ENCODE results near the gene TSHZ1. TPM values are rescaled to one million over a fixed set of nuclear protein-coding genes. Genes with fewer than 3 reads are reported as not detected.
A peak's percentile ranks its signal among the peaks of the same experiment; 100 is the strongest.

TSHZ1 gene
- total and polyA plus RNA-seq, 2 of the 8 experiments (the other 6 are each of a cell fraction or from before 2014, with no cell fraction given): 0.03 to 0.32 TPM

DNA sequence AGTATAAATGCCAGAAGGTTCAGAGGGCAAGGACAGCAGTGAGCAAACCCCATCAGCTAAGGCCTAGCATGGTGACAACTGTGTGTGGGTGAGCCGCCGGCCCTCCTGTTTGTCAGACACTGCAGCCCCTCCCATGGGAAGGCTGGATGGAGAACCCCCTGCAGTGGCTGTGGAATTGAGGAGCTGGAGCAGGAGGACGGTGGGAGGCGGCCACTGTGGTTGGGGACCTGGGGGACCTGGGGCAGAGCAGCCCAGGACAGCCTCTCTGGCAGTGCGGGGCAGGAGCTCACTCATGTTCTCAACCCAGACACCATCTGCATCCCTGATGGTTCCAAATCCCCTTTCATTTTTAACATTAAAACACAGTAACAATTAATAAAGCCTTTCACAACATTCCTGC is 68.8 kb downstream of the TSHZ1 start:
- TF ChIP-seq RBBP5 (IDR thresholded peaks at IDR 0.05; ENCODE audit: borderline replicate concordance, low read depth, low read length): no peak
- no peaks in the 10 kb centered on the region for H3K36me3 ChIP-seq (ENCODE audit: control insufficient read depth in 2 of 4, insufficient read depth in 4 of 4, low read length in 3 of 4)
- no peak overlapping the region for H2AFZ ChIP-seq (ENCODE audit: low read length)
- no peaks in the 10 kb centered on the region for H4K20me1 ChIP-seq (replicated peaks in 1 of 2; ENCODE audit: control insufficient read depth in 1 of 2, insufficient read depth in 2 of 2, low read length in 2 of 2)
- H3K14ac ChIP-seq (ENCODE audit: insufficient read length): no peak overlapping the region
- 88% methylated on average over 5 of the region's 5 CpGs; no CpG with 5 or more reads in 1 of the 2 experiments for WGBS, 2 experiments (ENCODE audit: extremely low coverage in 1 of 2, insufficient coverage in 1 of 2, insufficient read length in 1 of 2, insufficient replicate concordance in 2 of 2, low coverage in 1 of 2, low lambda C conversion rate in 2 of 2, missing lambda C conversion rate in 1 of 2)
- H2BK12ac ChIP-seq (ENCODE audit: low read depth, low read length): no peak overlapping the region
- H3K18ac ChIP-seq (ENCODE audit: extremely low read depth, low read length): no peak overlapping the region
- no peak overlapping the region for H2BK20ac ChIP-seq (ENCODE audit: low read length)
- H3K27ac ChIP-seq (ENCODE audit: low read depth, low read length): no peak overlapping the region
- no peaks in the 10 kb centered on the region; a peak in 1 of 4 replicates for H3K9me3 ChIP-seq (ENCODE audit: insufficient read depth in 2 of 2, low read depth in 1 of 2, low read length in 1 of 2)
- FAIRE-seq (no peak), DNase-seq (ENCODE audit: low read depth in 1 of 2, low spot score in 2 of 2) (peak in 1 of 2 experiments; percentile 31)
- ChIA-PET CTCF (ENCODE audit: partially characterized antibody) (interaction anchor here (1.0 to 1.2 kb wide), 2 partner anchors 13 to 159 kb away, joined by 3 read pairs; no protein-coding TSS in a partner anchor), POLR2A (ENCODE audit: partially characterized antibody) (interaction anchor here (0.6 kb wide), 1 partner anchor 97 kb away, joined by 4 read pairs; no protein-coding TSS in a partner anchor)
- no peak overlapping the region for H4K91ac ChIP-seq (replicated peaks; ENCODE audit: insufficient read length, low read length)
- H4K5ac ChIP-seq (ENCODE audit: insufficient read length, low read depth, low read length): no peak overlapping the region
- no peaks in the 10 kb centered on the region for H3K23me2 ChIP-seq (ENCODE audit: low read depth, low read length)
- no peak overlapping the region for H3K4me2 ChIP-seq (ENCODE audit: insufficient read depth in 1 of 2, low read depth in 2 of 2, low read length in 2 of 2)
- peaks cover 0 to 2% (median 0%) of the 10 kb centered on the region in 4 experiments; a peak in 4 of 7 replicates for H3K4me1 ChIP-seq (replicated peaks in 1 of 4; ENCODE audit: control insufficient read depth in 3 of 4, insufficient read depth in 4 of 4, low read length in 3 of 4)
- no peaks in the 10 kb centered on the region for H3K79me2 ChIP-seq (ENCODE audit: control insufficient read depth in 1 of 2, insufficient read depth in 2 of 2, low read length in 2 of 2)
- H3K79me1 ChIP-seq (ENCODE audit: low read depth, low read length): no peaks in the 10 kb centered on the region
- H2AK5ac ChIP-seq (ENCODE audit: low read depth, low read length): no peak overlapping the region
- H2BK120ac ChIP-seq (replicated peaks; ENCODE audit: low read depth, low read length): no peak overlapping the region
- H2BK15ac ChIP-seq (ENCODE audit: low read length): no peak overlapping the region
- no peak overlapping the region; the same call in 1 of the 2 replicates for H4K8ac ChIP-seq (ENCODE audit: extremely low read depth, insufficient read depth, low read length)
- H3K56ac ChIP-seq (replicated peaks; ENCODE audit: insufficient read length, low read depth, low read length): no peak overlapping the region
- H3K23ac ChIP-seq (ENCODE audit: insufficient read length): no peak overlapping the region
- H3K27me3 ChIP-seq (replicated peaks in 1 of 4; ENCODE audit: control insufficient read depth in 3 of 4, extremely low read depth in 1 of 4, insufficient read depth in 3 of 4, low read length in 3 of 4): no peaks in the 10 kb centered on the region
- H3K4me3 ChIP-seq (ENCODE audit: extremely low read depth in 1 of 4, insufficient read depth in 2 of 4, low read depth in 3 of 4, low read length in 4 of 4): no peak overlapping the region
- H3K4ac ChIP-seq (replicated peaks; ENCODE audit: insufficient read length, low read depth, low read length): no peak overlapping the region
- no peak overlapping the region for H2BK5ac ChIP-seq (ENCODE audit: low read depth, low read length)
- no peak overlapping the region for H3K9ac ChIP-seq (replicated peaks in 1 of 4; ENCODE audit: extremely low read depth in 1 of 4, low read depth in 3 of 4, low read length in 3 of 4)
